ENCODE data around the gene HSPH1.

Gene HSPH1

GRCh38 chr13:31093145-31093885 lies 68.4 kb downstream of the HSPH1 start:
- DNase-seq = no peak

- DNase-seq = no peak
These were observed 69.1 kb downstream of the HSPH1 start for GRCh38 chr13:31092646-31093045.

GRCh38 chr13:31090961-31091624 lies 70.6 kb downstream of the HSPH1 start:
- no peak for DNase-seq

- no peak for DNase-seq
These were observed 71.6 kb downstream of the HSPH1 start for GRCh38 chr13:31090096-31090495.

- no peak for DNase-seq
These were observed 72.1 kb downstream of the HSPH1 start for GRCh38 chr13:31089649-31090048.

- no peak for DNase-seq
These were observed 72.8 kb downstream of the HSPH1 start for GRCh38 chr13:31088826-31089420.
